C4-2B (cell line): ENCODE data around the gene CDK12.

Source experiments
- H3K27ac ChIP-seq: fragments of 450-650 bp; 2 replicates; pipeline ENCODE4 v1.5.1; 2017
- ZFX ChIP-seq: fragments of 450-650 bp; IDR thresholded peaks from 2 replicates; pipeline ENCODE4 v1.6.1; 2017
- TF ChIP-seq, protein P1 (sequence below): fragments of 450-650 bp; conservative IDR thresholded peaks from 2 replicates; pipeline ENCODE4 v1.5.1; 2017; ENCODE audit warnings: mild to moderate bottlenecking

CDK12 gene

DNA sequence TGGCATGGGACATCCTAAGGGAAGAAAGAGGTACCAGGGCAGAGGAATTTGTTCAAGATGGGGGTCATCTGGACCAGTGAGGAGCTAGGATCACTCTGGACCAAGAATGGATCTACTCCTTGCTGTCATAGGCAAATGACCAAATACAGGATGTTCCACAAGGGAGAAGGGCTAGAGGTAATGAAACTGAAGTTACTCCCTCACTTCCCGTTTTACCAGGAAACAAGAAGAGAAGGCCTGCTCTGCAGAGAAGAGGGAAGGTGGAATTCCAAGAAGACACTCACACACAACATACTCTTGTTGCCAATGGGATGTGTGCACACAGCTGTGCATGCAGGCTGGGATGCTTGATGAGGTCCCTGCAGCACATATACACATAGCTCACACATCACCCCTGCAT, 107.8 kb downstream of the CDK12 start:
- H3K27ac ChIP-seq = no peak overlapping the region
- TF ChIP-seq, protein P1, sequence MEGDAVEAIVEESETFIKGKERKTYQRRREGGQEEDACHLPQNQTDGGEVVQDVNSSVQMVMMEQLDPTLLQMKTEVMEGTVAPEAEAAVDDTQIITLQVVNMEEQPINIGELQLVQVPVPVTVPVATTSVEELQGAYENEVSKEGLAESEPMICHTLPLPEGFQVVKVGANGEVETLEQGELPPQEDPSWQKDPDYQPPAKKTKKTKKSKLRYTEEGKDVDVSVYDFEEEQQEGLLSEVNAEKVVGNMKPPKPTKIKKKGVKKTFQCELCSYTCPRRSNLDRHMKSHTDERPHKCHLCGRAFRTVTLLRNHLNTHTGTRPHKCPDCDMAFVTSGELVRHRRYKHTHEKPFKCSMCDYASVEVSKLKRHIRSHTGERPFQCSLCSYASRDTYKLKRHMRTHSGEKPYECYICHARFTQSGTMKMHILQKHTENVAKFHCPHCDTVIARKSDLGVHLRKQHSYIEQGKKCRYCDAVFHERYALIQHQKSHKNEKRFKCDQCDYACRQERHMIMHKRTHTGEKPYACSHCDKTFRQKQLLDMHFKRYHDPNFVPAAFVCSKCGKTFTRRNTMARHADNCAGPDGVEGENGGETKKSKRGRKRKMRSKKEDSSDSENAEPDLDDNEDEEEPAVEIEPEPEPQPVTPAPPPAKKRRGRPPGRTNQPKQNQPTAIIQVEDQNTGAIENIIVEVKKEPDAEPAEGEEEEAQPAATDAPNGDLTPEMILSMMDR = no peak

DNA sequence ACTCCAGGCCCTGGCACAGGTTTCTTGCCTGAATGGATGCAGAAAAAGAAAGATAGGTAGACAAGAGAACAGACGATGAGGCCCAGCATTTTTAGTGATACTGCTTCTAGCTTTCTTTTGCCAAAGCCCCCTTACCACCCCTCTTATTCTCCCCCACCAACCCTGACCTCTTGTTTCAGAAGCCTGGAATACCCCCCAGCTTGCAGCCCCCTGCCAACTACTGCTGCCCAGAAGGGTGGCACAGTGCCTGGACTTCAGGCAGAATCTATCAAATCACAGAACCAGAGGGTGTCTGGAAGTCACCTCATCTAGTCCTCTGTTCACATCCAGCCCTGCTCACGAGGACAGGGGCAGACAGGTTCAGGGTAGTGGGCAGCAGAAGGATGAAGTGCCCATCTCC, 110.8 kb downstream of the CDK12 start:
- H3K27ac ChIP-seq = no peak overlapping the region
- TF ChIP-seq, protein P1 = no peak
- TF ChIP-seq ZFX = no peak

DNA sequence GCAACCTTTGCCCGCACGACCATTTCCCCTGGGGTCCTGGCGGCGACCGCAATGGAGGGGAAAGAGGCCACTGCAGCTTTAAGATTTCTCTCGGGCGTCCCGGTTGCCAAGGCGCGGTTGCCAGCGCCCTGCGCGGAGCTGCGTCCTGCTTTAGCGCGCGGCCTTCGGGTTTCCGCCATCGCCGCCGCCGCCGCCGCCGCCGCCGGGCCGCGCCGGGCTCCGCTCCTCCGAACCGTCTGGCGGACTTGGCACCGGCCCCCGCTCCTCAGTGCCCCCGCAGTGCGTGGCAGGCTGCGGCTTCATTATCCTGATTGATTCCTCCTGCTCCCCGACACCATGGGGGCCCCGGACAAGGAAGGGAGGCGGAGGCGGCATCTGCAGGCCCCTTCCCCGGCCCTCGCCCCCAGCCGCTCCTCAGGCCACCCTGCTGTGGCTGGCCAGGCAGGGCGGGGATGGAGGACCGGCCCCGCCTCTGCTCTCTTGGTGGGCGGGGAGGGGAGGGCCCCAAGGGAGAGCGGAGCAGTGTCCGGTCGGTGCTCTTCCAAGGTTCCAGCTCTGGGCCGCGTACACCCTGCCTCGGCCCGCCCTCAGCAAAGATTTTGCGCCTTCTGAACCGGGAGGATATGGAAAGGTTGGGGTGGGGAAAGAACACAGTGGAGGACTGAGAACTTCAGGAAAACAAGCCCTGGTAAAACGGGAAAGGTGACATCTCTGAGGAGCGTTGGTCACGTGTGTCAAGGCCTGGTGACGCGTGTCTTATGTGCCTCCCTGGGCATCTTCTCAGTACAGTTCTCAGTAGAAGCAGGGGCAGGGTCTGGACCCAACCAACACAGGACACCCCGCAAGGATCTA, 112.4 kb downstream of the CDK12 start:
- peak overlapping the region; percentile 77 for H3K27ac ChIP-seq
- TF ChIP-seq, protein P1 = no peak
- TF ChIP-seq ZFX = peak; percentile 77; the same call in 1 of the 2 replicates

DNA sequence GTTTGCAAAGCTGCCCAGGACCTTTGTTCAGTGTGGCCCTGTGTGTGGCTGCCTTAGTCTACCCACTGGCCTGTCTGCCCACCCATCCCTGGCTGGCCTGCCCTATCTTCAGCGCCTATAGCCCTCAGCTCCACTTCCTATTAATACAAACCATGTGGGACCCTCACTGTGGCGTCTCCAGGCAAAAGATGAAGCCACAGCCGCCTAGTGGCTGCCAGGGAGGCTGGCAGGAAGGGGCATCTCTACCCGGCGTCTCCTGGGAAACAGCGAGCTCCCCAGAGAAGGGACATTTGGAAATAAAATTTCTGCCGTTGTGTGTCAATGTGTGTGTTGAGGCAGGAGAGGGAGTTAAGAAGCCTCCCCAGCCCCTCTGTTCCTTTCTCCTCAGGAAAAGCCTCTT, 114.9 kb downstream of the CDK12 start:
- TF ChIP-seq ZFX = no peak
- TF ChIP-seq, protein P1 = no peak; the same call in 1 of the 2 replicates

DNA sequence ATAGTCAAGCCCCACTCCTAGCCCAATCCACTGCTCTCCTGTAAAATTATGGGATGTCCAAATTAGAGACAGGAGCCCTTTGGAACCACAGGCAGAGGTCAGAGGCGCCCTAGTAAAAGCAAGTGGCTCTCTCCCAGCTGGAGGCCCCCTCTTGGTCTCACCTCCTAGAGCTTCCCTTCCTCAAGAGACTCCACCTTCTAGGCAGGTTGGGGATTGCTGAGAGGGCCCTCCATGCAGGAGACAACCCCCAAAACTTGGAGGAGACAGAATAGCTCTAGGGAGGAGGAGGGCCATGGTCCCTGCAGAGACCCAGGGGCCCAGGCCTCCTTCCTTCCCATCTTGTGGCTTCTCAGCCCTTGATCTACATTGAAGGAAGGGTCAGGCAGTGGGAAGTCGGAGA, 117.0 kb downstream of the CDK12 start:
- TF ChIP-seq, protein P1 = no peak
- no peak for TF ChIP-seq ZFX
- H3K27ac ChIP-seq = no peak overlapping the region

More for the DNA sequence above, 114.9 kb downstream of the CDK12 start:
- H3K27ac ChIP-seq = no peak overlapping the region

DNA sequence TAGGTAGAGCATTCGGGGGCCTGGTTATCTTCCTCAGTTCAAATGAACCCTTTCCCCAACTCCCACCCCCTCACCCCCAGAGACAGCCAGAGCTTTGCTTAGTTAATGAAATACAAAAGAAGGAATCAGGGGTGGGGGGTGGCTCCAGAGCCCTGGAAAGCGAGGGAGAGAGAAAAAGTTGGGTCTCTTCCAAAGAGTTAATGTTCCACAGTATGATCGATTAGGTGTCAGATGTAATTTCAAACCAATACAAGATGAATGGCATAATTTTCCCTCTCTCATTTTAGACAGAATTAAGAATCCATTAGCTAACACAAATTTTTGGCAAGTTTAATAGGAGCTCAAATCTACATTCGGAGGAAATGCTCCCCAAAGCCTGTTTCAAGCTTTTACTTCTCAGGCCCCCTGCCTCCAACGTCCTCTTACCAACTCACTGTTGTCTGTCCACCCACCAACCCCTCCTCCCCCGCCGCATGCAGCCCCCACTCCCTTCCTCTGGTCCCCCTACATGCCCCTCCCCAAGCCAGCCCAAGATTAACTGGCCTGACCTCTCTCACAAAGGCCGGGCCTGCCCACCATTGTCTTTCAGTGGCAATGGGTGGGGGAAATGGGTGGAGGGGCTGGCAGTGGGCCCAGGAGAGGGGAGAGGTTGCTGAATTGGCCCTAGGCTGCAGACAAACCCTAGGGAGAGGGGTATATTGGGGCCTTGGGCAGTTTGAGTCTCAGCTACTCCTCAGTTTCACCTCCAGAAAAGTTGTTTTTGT, 118.2 kb downstream of the CDK12 start:
- no peak for TF ChIP-seq ZFX
- TF ChIP-seq, protein P1 = no peak

DNA sequence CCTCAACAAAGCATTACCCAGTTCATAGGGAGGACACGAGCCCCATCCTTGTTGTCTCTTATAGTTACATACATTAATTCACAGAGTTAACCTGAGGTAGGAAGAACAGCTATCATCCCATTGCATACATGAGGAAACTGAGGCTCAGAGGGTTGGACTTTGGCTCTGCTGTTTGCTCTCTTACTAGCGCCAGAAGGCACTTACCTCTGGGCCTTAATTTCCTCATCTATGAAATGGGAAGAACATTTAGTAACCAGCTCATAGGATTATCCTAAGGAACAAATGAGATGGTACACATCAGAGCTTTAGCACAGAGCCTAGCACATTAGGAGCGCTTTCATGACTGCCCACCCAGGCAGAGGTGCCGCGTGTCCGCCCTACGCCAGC, 118.8 kb downstream of the CDK12 start:
- TF ChIP-seq, protein P1 = no peak
- no peak for TF ChIP-seq ZFX

More for the DNA sequence above, 118.2 kb downstream of the CDK12 start:
- no peak overlapping the region for H3K27ac ChIP-seq

More for the DNA sequence above, 118.8 kb downstream of the CDK12 start:
- no peak overlapping the region for H3K27ac ChIP-seq
